ENCODE data around the gene PPP2R2C.

- TF ChIP-seq CTCF (conservative IDR thresholded peaks at IDR 0.05 in 1 of 2, IDR thresholded peaks at IDR 0.05 in 1 of 2; ENCODE audit: low read depth in 1 of 2, low read length in 2 of 2), result no peak
- TF ChIP-seq EZH2 (IDR thresholded peaks at IDR 0.05; ENCODE audit: low read length, missing control alignments), result no peak
Observed at GRCh38 chr4:6414578-6414977, 57.8 kb downstream of the PPP2R2C start.
